Bronchial epithelial cell (primary cell): ENCODE data around the gene NHSL1. TPM values are rescaled to one million over a fixed set of nuclear protein-coding genes. Genes with fewer than 3 reads are reported as not detected.

Experiments used
- DNase-seq: peaks from one replicate; pipeline ENCODE4 v3.0.0-alpha.2; 2010; ENCODE audit warnings: low read depth
- FAIRE-seq: peaks from 2 replicates; lab custom pipeline; 2011; peaks lifted over from hg19 to GRCh38; lab: Jason Lieb, UNC
- H3K27me3 ChIP-seq: 2 replicates; pipeline ENCODE4 v1.5.1; 2011; ENCODE audit warnings: low read length; ENCODE audit not compliant: control insufficient read depth, insufficient read depth
- H3K36me3 ChIP-seq: 2 replicates; pipeline ENCODE4 v1.5.1; 2011; ENCODE audit warnings: low read length; ENCODE audit not compliant: control insufficient read depth, insufficient read depth
- H3K4me3 ChIP-seq: 2 replicates; pipeline ENCODE4 v1.5.1; 2011; ENCODE audit warnings: mild to moderate bottlenecking, low read depth, low read length, control low read depth
- total RNA-seq: library from RNA; depleted of rRNA; stranded (reverse); fragments of >200 nt; gene quantifications from 2 replicates; pipeline ENCODE4 v1.2.1, GENCODE V29; 2014
- TF ChIP-seq, protein P1 (sequence below): IDR thresholded peaks from 2 replicates; pipeline ENCODE4 v1.5.1; 2011; ENCODE audit warnings: mild to moderate bottlenecking, moderate library complexity, low read length, control low read depth, inconsistent platforms; ENCODE audit not compliant: insufficient read depth, severe bottlenecking

NHSL1 gene
- total RNA-seq, 1 donor from 2014 or later, result 6.3 TPM

DNA sequence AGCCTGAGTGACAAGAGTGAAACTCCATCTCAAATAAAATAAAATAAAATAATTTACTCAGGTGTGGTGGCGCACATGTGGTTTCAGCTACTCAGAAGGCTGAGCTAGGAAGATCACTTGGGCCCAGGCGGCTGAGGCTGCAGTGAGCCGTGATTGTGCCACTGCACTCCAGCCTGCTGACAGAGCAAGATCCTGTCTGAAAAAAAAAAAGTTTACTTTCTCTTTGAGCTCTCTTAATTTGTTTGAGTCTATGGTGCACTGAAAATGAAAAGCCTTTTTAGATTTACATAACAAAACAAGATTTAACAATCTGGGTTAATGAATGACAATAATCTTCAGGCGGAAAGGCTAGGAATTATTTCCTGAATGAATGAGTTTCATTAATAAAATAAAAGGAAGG lies 23.3 kb upstream of the NHSL1 start:
- Histone ChIP-seq H3K4me3 (no peak overlapping the region), H3K27me3 (no peaks in the 10 kb centered on the region), H3K36me3 (no peaks in the 10 kb centered on the region)
- DNase-seq (no peak), FAIRE-seq (no peak)
- TF ChIP-seq, protein P1, sequence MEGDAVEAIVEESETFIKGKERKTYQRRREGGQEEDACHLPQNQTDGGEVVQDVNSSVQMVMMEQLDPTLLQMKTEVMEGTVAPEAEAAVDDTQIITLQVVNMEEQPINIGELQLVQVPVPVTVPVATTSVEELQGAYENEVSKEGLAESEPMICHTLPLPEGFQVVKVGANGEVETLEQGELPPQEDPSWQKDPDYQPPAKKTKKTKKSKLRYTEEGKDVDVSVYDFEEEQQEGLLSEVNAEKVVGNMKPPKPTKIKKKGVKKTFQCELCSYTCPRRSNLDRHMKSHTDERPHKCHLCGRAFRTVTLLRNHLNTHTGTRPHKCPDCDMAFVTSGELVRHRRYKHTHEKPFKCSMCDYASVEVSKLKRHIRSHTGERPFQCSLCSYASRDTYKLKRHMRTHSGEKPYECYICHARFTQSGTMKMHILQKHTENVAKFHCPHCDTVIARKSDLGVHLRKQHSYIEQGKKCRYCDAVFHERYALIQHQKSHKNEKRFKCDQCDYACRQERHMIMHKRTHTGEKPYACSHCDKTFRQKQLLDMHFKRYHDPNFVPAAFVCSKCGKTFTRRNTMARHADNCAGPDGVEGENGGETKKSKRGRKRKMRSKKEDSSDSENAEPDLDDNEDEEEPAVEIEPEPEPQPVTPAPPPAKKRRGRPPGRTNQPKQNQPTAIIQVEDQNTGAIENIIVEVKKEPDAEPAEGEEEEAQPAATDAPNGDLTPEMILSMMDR, result no peak

DNA sequence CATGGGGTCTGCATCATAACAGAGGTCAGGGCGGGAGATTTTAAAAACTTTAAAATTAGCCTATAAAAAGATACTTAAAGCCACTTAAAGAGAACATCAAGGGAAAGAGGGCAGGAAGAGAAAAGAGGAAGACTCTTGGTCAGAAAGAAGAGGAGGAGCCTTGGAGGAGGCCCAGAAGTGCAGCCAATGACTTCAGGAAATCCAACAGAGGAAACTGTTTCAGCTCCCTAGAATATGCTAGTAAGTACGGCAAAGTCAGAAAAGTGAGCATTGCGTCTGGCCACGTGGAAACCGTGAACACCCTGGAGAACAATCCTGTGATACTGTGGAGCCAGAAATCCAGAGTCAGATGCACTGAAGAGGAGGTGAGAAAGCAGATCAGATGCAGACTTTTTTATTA lies 22.5 kb upstream of the NHSL1 start:
- no peak for DNase-seq
- H3K27me3 ChIP-seq, result no peaks in the 10 kb centered on the region
- no peak overlapping the region for H3K4me3 ChIP-seq
- no peaks in the 10 kb centered on the region for H3K36me3 ChIP-seq
- no peak for FAIRE-seq
- TF ChIP-seq, protein P1, result no peak

DNA sequence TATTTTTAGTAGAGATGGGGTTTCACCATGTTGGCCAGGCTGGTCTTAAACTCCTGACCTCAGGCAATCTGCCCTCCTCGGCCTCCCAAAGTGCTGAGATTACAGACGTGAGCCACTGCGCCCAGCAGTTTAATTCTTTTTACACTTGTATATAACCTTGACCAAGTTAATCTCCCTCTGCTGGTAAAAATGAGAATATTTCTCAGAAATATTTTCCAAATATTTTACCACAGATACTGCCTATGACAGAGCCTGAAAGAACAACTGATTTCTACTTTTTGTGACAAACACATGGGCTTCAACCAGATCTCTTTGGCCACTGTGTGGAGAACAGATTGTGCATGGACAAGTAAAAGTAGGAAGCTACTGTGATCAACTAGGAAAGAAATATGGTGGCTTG lies 21.2 kb upstream of the NHSL1 start:
- H3K4me3 ChIP-seq, result no peak overlapping the region
- DNase-seq, result peak; percentile 42
- no peaks in the 10 kb centered on the region for H3K36me3 ChIP-seq
- no peak for FAIRE-seq
- no peaks in the 10 kb centered on the region for H3K27me3 ChIP-seq
- TF ChIP-seq, protein P1, result no peak

DNA sequence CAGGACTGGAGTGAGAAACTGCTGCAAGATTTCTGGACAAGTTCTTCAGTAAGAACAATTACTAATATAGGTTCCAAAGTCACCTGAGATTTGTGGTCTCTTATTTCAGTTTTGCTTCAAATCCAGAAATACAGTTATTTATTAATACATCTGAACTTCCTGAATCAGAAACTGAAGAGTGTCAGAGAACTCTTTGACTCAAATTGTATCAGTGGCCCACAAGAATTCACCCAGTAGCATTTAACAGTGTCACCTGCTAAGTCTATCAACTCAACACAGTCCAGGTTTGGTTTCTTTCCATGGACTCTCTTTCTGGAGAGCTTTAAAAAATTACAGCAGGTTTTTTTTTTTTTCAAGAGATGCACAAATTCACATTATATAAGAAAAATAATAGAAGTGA lies 18.8 kb upstream of the NHSL1 start:
- FAIRE-seq (no peak), DNase-seq (no peak)
- Histone ChIP-seq H3K4me3 (no peak overlapping the region), H3K27me3 (no peaks in the 10 kb centered on the region), H3K36me3 (no peaks in the 10 kb centered on the region)
- TF ChIP-seq, protein P1, result no peak

DNA sequence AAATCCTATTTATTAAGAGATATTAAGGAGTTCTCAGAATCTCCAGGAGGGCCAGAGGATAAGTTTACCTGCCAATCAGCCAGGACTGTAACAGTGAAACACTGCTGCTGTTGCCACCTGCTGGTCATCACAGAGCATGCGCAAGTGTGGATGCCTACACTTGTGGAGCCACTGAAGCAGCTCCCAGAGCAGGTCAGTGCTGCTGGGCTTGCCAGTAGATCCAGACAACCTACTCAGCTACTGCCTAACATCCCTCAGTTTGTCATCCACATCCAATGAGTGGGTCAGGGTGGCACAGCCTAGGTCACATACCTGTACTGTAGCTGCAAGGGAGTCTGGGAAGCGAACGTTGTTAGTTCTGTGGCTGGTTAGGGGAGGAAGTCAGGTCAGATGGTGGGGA lies 18.3 kb upstream of the NHSL1 start:
- FAIRE-seq, result peak; percentile 62
- peak; percentile 63 for DNase-seq

More for the DNA sequence above, 18.3 kb upstream of the NHSL1 start:
- Histone ChIP-seq H3K36me3 (no peaks in the 10 kb centered on the region), H3K27me3 (no peaks in the 10 kb centered on the region), H3K4me3 (no peak overlapping the region)
- TF ChIP-seq, protein P1, result peak; percentile 82
